Transverse colon (tissue), 3 donors: ENCODE data around the gene BCAS1.

Source experiments
- CTCF ChIP-seq, 5 experiments: fragments of 200-600 bp in 3 of 5; fragments of 450-650 bp in 2 of 5; sonication (generic) in 3 of 5; IDR thresholded peaks; 1 replicate in 2 of 5; 2 replicates in 3 of 5; pipeline ENCODE4 v1.5.1; 2016 to 2017; ENCODE audit warnings: antibody characterized with exemption in 5 of 5, inconsistent platforms in 3 of 5, mild to moderate bottlenecking in 2 of 5, moderate library complexity in 1 of 5
- EP300 ChIP-seq: sonication (generic); formaldehyde crosslinking; IDR thresholded peaks from one replicate; pipeline ENCODE4 v1.6.1; 2017; ENCODE audit warnings: antibody characterized with exemption, low read depth
- POLR2A ChIP-seq: fragments of 450-650 bp; IDR thresholded peaks from one replicate; pipeline ENCODE4 v1.6.1; 2016; ENCODE audit warnings: antibody characterized with exemption, mild to moderate bottlenecking, moderate library complexity

GRCh38 chr20:53984356-53985149 lies 85.8 kb downstream of the BCAS1 start:
- TF ChIP-seq CTCF (IDR thresholded peaks at IDR 0.05), result no peak
- TF ChIP-seq EP300, result no peak
- TF ChIP-seq POLR2A, result no peak
